Measurements from ENCODE around the gene SLC16A3. TPM values are rescaled to one million over a fixed set of nuclear protein-coding genes. Genes with fewer than 3 reads are reported as not detected.

SLC16A3 gene
- total RNA-seq, 1 donor from 2014 or later = 21.0 TPM

DNA sequence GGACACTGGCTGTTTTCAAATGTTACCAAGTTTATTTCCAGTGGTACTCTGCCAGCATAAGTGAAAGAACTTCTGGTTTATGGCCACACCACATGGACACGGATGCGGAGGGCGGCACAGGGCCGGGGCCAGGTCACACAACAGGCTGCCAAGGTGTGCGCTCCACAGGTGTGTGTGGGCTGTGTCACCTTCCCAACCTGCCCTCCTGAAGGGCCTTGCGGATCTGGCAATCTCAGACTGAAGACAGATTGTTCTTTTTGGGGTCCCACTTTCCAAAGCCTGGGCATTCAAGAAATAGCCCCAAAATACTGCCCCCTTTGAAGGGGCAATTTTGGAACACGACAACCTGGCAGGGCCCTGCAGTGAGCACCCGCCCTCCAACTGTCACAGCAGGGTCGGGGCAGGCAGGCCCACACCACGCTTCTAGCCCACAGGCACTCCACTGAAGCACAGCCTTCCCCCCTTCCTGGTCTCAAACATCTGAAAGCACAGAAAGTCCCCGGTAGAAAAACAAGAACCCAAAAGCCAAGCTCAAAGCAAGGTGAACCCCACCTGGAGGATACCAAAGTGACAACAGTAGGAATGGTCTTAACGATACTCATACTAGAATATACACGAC, 41.1 kb downstream of the SLC16A3 start:
- no peak for DNase-seq (ENCODE audit: low spot score)
- Histone ChIP-seq H3K9ac (no peak overlapping the region), H3K4me1 (peaks cover 18% of the 10 kb centered on the region), H3K4me3 (no peak overlapping the region), H3K27ac (no peak overlapping the region), H3F3A (ENCODE audit: low read depth) (peaks cover 9% of the 10 kb centered on the region), H3K27me3 (peaks cover 4% of the 10 kb centered on the region), H3K4me2 (no peak overlapping the region), H4K20me1 (ENCODE audit: low read depth) (peaks cover 77% of the 10 kb centered on the region), H3K9me3 (ENCODE audit: low read depth) (no peaks in the 10 kb centered on the region), H3K36me3 (peaks cover 9% of the 10 kb centered on the region), H2AFZ (replicated peaks) (no peak overlapping the region), H3K79me2 (ENCODE audit: low read depth) (peaks cover 82% of the 10 kb centered on the region)
- Mint-ChIP-seq H3K4me3 (peak overlapping the region; percentile 52), H3K27me3 (ENCODE audit: insufficient read depth, low read depth) (peaks cover 2% of the 10 kb centered on the region), H3K36me3 (peaks cover 35% of the 10 kb centered on the region), H3K9me3 (no peaks in the 10 kb centered on the region), H3K27ac (no peak overlapping the region), H3K4me1 (peaks cover 40% of the 10 kb centered on the region)
- TF ChIP-seq EZH2phosphoT487 (IDR thresholded peaks at IDR 0.05) (no peak), CTCF (IDR thresholded peaks at IDR 0.05) (no peak), EZH2 (IDR thresholded peaks at IDR 0.05) (no peak)

GRCh38 chr17:82270651-82271050, 41.8 kb downstream of the SLC16A3 start:
- H3K4me1 ChIP-seq = peaks cover 18% of the 10 kb centered on the region
- no peak overlapping the region for H3K27ac Mint-ChIP-seq
- H3K9me3 ChIP-seq (ENCODE audit: low read depth) = no peaks in the 10 kb centered on the region
- H3K4me2 ChIP-seq = no peak overlapping the region
- peaks cover 9% of the 10 kb centered on the region for H3F3A ChIP-seq (ENCODE audit: low read depth)
- H3K4me3 Mint-ChIP-seq = peak overlapping the region; percentile 52
- TF ChIP-seq EZH2phosphoT487 (IDR thresholded peaks at IDR 0.05) (no peak), CTCF (IDR thresholded peaks at IDR 0.05) (no peak), EZH2 (IDR thresholded peaks at IDR 0.05) (no peak)
- no peak overlapping the region for H2AFZ ChIP-seq (replicated peaks)
- H3K36me3 ChIP-seq = peaks cover 9% of the 10 kb centered on the region
- H3K27me3 ChIP-seq = peaks cover 4% of the 10 kb centered on the region
- H3K9me3 Mint-ChIP-seq = no peaks in the 10 kb centered on the region
- H3K9ac ChIP-seq = no peak overlapping the region
- no peak for DNase-seq (ENCODE audit: low spot score)
- H3K4me3 ChIP-seq = no peak overlapping the region
- H3K27me3 Mint-ChIP-seq (ENCODE audit: insufficient read depth, low read depth) = peaks cover 2% of the 10 kb centered on the region
- H3K79me2 ChIP-seq (ENCODE audit: low read depth) = peaks cover 76% of the 10 kb centered on the region
- peaks cover 33% of the 10 kb centered on the region for H3K36me3 Mint-ChIP-seq
- H3K4me1 Mint-ChIP-seq = peaks cover 40% of the 10 kb centered on the region
- no peak overlapping the region for H3K27ac ChIP-seq
- H4K20me1 ChIP-seq (ENCODE audit: low read depth) = peaks cover 70% of the 10 kb centered on the region

DNA sequence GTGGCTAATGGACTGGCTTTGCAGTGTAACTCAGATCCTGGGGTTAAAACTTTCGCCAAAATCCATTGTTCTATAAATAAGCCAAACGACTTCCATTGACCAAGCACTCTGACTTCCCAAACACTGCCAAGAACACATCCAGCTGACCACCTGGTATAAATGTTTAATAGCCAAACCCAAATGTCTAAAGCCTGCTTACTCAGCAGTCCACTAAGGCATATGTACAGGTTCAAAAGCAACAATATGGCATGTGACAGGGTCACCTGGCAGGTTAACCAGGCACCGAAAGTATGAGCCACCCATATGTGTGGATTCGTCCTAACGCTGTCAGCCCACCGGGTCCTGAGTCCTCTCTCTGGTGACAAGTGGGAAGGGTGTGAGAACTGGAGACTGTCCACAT, 42.6 kb downstream of the SLC16A3 start:
- Mint-ChIP-seq H3K27me3 (ENCODE audit: insufficient read depth, low read depth) (peaks cover 2% of the 10 kb centered on the region), H3K4me1 (peaks cover 43% of the 10 kb centered on the region), H3K4me3 (peak overlapping the region; percentile 94), H3K9me3 (no peaks in the 10 kb centered on the region), H3K27ac (no peak overlapping the region), H3K36me3 (peaks cover 25% of the 10 kb centered on the region)
- no peak for DNase-seq (ENCODE audit: low spot score)
- TF ChIP-seq EZH2 (IDR thresholded peaks at IDR 0.05) (no peak), EZH2phosphoT487 (IDR thresholded peaks at IDR 0.05) (no peak), CTCF (IDR thresholded peaks at IDR 0.05) (no peak)
- H3K79me2 ChIP-seq (ENCODE audit: low read depth) = peaks cover 68% of the 10 kb centered on the region
- peaks cover 4% of the 10 kb centered on the region for H3K27me3 ChIP-seq
- H4K20me1 ChIP-seq (ENCODE audit: low read depth) = peaks cover 63% of the 10 kb centered on the region
- no peak overlapping the region for H3K9ac ChIP-seq
- peaks cover 18% of the 10 kb centered on the region for H3K4me1 ChIP-seq
- H3F3A ChIP-seq (ENCODE audit: low read depth) = peaks cover 9% of the 10 kb centered on the region
- peak overlapping the region; percentile 91 for H3K4me2 ChIP-seq
- no peak overlapping the region for H2AFZ ChIP-seq (replicated peaks)
- H3K4me3 ChIP-seq = peak overlapping the region; percentile 82
- H3K9me3 ChIP-seq (ENCODE audit: low read depth) = no peaks in the 10 kb centered on the region
- H3K36me3 ChIP-seq = peaks cover 9% of the 10 kb centered on the region
- no peak overlapping the region for H3K27ac ChIP-seq

Data from neural progenitor cell (in vitro differentiated cells).